SU-DHL-6 (cell line): ENCODE results near the gene SH3PXD2A.

Source experiments
- H2AFZ ChIP-seq: fragments of 200-600 bp; sonication (generic); 2 replicates; pipeline ENCODE4 v1.6.1; 2014; ENCODE audit warnings: low read depth, mild to moderate bottlenecking, moderate library complexity, mixed read lengths, antibody characterized with exemption, low read length; ENCODE audit not compliant: severe bottlenecking
- H3F3A ChIP-seq: fragments of 200-600 bp; shearing (Covaris generic); 2 replicates; pipeline ENCODE4 v1.6.0; 2016; ENCODE audit warnings: antibody characterized with exemption, mild to moderate bottlenecking; ENCODE audit not compliant: insufficient read depth
- H3K27ac ChIP-seq: fragments of 200-600 bp; sonication (generic); 2 replicates; pipeline ENCODE4 v1.5.1; 2016; ENCODE audit warnings: low read depth, mild to moderate bottlenecking, low read length, moderate library complexity, mixed read lengths
- H3K27me3 ChIP-seq: fragments of 200-600 bp; sonication (generic), shearing (Covaris generic); 2 replicates; pipeline ENCODE4 v1.6.0; 2014; ENCODE audit warnings: mild to moderate bottlenecking, low read length
- H3K36me3 ChIP-seq: fragments of 200-600 bp; sonication (generic); 2 replicates; pipeline ENCODE4 v1.6.1; 2014; ENCODE audit warnings: mild to moderate bottlenecking, low read length, mixed read lengths
- H3K4me2 ChIP-seq: fragments of 300-600, 200-600 bp; shearing (Covaris generic), sonication (generic); 2 replicates; pipeline ENCODE4 v1.6.0; 2014; ENCODE audit warnings: low read length, low read depth, mild to moderate bottlenecking; ENCODE audit not compliant: poor library complexity, severe bottlenecking
- H3K4me3 ChIP-seq: fragments of 200-600 bp; sonication (generic); 2 replicates; pipeline ENCODE4 v1.5.1; 2014; ENCODE audit warnings: antibody characterized with exemption, low read length, mild to moderate bottlenecking, mixed read lengths; ENCODE audit not compliant: insufficient read depth, poor library complexity, severe bottlenecking
- H3K79me2 ChIP-seq: fragments of 200-600 bp; sonication (generic); 2 replicates; pipeline ENCODE4 v1.6.1; 2014; ENCODE audit warnings: mild to moderate bottlenecking, low read length, moderate library complexity; ENCODE audit not compliant: insufficient read depth
- H3K9ac ChIP-seq: fragments of 200-600 bp; sonication (generic); 2 replicates; pipeline ENCODE4 v1.7.0; 2014; ENCODE audit warnings: mild to moderate bottlenecking, low read length
- H3K9me2 ChIP-seq: fragments of 200-600 bp; sonication (generic); replicated peaks from 2 replicates; pipeline ENCODE4 v1.6.1; 2014; ENCODE audit warnings: low read length; ENCODE audit not compliant: insufficient read depth
- H3K9me3 ChIP-seq: fragments of 200-600 bp; sonication (generic); 2 replicates; pipeline ENCODE4 v1.6.1; 2014; ENCODE audit warnings: low read length, mixed read lengths; ENCODE audit not compliant: insufficient read depth
- H4K20me1 ChIP-seq: fragments of 200-600 bp; sonication (generic); 2 replicates; pipeline ENCODE4 v1.6.1; 2014; ENCODE audit warnings: low read depth, mild to moderate bottlenecking, antibody characterized with exemption, low read length, moderate library complexity, mixed read lengths
- CTCF ChIP-seq: fragments of 200-600 bp; sonication (generic); IDR thresholded peaks from one replicate; pipeline ENCODE4 v1.5.1; 2017; ENCODE audit warnings: antibody characterized with exemption, mild to moderate bottlenecking, low read length, moderate library complexity; ENCODE audit not compliant: insufficient read depth, poor library complexity, severe bottlenecking
- EZH2phosphoT487 ChIP-seq: fragments of 200-600 bp; sonication (generic), shearing (Covaris generic); conservative IDR thresholded peaks from 2 replicates; pipeline ENCODE4 v1.6.1; 2018; ENCODE audit warnings: mild to moderate bottlenecking, antibody characterized with exemption, low read length, moderate library complexity, mixed read lengths

Gene SH3PXD2A

DNA sequence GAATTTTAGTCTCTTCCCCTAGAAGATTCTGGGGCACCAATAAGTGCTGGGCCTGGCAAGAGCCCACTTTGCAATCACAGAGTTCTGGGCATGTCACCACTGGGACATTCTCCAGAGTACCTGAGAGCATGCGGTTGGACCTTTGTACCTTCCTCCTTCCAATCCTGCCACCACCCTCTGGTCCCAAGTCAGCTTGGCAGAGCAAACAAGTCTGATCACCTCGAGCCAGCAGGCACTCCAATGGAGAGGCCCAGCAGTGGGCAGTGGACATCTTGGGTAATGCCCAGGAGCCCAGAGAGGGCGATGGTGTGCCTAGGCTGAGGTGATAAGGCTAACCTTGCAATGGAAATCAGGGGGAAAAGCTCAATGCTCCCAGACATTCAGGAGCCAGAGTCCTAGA, 43.4 kb downstream of the SH3PXD2A start:
- Histone ChIP-seq H3K9me3 (no peaks in the 10 kb centered on the region), H3K4me3 (no peak overlapping the region), H3K9ac (no peak overlapping the region), H2AFZ (no peak overlapping the region), H3K27me3 (no peaks in the 10 kb centered on the region), H3K27ac (no peak overlapping the region), H3K9me2 (no peaks in the 10 kb centered on the region), H4K20me1 (no peaks in the 10 kb centered on the region), H3K36me3 (no peaks in the 10 kb centered on the region), H3F3A (no peaks in the 10 kb centered on the region), H3K4me2 (no peak overlapping the region), H3K79me2 (no peaks in the 10 kb centered on the region)
- TF ChIP-seq EZH2phosphoT487 = no peak
- no peak for TF ChIP-seq CTCF

DNA sequence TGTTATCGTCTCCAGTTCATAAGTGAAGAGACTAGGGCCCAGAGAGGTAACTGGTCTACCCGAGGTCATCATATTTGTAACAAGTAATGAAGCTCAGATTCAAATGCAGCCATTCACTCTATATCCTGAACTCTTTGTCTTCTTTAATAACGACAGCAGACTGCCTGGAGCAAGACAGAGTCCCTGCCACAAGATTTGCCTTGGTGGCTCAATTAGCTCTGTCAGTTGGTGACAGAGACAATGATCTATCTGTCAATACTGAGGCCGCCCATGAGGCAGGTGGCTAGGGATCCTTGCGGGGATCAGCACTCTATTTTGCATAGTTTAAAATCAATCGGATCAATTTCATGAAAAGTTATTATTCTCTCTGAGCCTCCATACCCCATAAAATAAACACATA, 43.9 kb downstream of the SH3PXD2A start:
- Histone ChIP-seq H3K27me3 (no peaks in the 10 kb centered on the region), H3K4me3 (no peak overlapping the region), H3K79me2 (no peaks in the 10 kb centered on the region), H3K9me2 (no peaks in the 10 kb centered on the region), H4K20me1 (no peaks in the 10 kb centered on the region), H3K9me3 (no peaks in the 10 kb centered on the region), H3K4me2 (no peak overlapping the region), H3K27ac (no peak overlapping the region), H2AFZ (no peak overlapping the region), H3F3A (no peaks in the 10 kb centered on the region), H3K36me3 (no peaks in the 10 kb centered on the region), H3K9ac (no peak overlapping the region)
- no peak for TF ChIP-seq EZH2phosphoT487
- TF ChIP-seq CTCF = no peak

DNA sequence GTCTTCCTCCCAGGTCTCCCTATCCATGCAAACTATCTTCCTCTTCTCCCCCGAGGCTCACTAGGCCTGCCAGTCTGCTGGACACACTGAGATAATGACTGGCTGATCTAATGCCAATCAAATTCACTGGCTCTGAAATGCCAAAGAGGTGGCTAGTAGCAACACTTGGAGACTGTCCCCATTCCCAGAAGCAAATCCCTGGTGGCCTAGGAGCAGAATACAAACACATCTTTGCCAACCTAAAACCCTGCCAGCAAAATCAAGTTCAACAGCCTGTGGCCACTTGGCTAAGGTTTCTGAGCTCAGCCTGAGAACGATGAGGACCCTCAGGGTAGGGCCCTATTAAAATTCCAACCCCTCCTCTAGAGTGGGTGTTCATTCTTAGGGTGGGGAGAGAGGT, 46.6 kb downstream of the SH3PXD2A start:
- no peaks in the 10 kb centered on the region for H3K36me3 ChIP-seq
- H4K20me1 ChIP-seq = no peaks in the 10 kb centered on the region
- no peaks in the 10 kb centered on the region for H3K79me2 ChIP-seq

More for the DNA sequence above, 46.6 kb downstream of the SH3PXD2A start:
- TF ChIP-seq EZH2phosphoT487 (no peak), CTCF (no peak)
- H3K27ac ChIP-seq = no peak overlapping the region
- no peaks in the 10 kb centered on the region for H3K27me3 ChIP-seq
- no peak overlapping the region for H3K4me3 ChIP-seq
- no peaks in the 10 kb centered on the region for H3F3A ChIP-seq
- H3K9me2 ChIP-seq = no peaks in the 10 kb centered on the region
- H2AFZ ChIP-seq = no peak overlapping the region
- no peak overlapping the region for H3K9ac ChIP-seq
- no peaks in the 10 kb centered on the region for H3K9me3 ChIP-seq
- no peak overlapping the region for H3K4me2 ChIP-seq
